K562 (cell line): ENCODE data around the gene DCLK1. TPM values are rescaled to one million over a fixed set of nuclear protein-coding genes. Genes with fewer than 3 reads are reported as not detected.

Experiments used
- ATAC-seq: fragments of 200-7000 bp; cut with Tn5 transposase; 3 replicates; pipeline ENCODE4 v1.9.1; 2020; ENCODE audit warnings: moderate library complexity
- BruUV-seq: library from RNA; stranded (reverse); fragments of 400-500 nt; replicated peaks from 2 replicates; lab custom pipeline; 2021; lab: Mats Ljungman, UMichigan
- CTCF ChIA-PET: fragments of 300-600 bp; formaldehyde crosslinking; extraction: SDS; loops from one replicate; lab custom pipeline; 2021; ENCODE audit warnings: low intra/inter-chr PET ratio; lab: Yijun Ruan, JAX
- POLR2A ChIA-PET: fragments of 300-600, 350-650 bp; sonication (Branson Sonifier 250); formaldehyde crosslinking; extraction: SDS; loops from one replicate; lab custom pipeline; 2021; ENCODE audit warnings: antibody characterized with exemption, inconsistent platforms; lab: Yijun Ruan, JAX
- DNase-seq, 4 experiments: peaks; one replicate each; pipeline versions ENCODE4 v3.0.0 to v3.0.0-alpha.2; 2011 to 2018; ENCODE audit warnings: low spot score in 3 of 4, mixed read lengths in 3 of 4; ENCODE audit errors: extremely low read depth in 1 of 4
- FAIRE-seq: peaks from 2 replicates; lab custom pipeline; 2011; peaks lifted over from hg19 to GRCh38; lab: Jason Lieb, UNC
- H2AFZ ChIP-seq: 2 replicates; pipeline ENCODE4 v1.6.0; 2011; ENCODE audit warnings: low read depth, low read length, control low read depth, inconsistent platforms
- H3K27ac ChIP-seq: fragments of 200-600 bp; 3 replicates; pipeline ENCODE4 v1.8.0; 2011; ENCODE audit warnings: low read depth, mild to moderate bottlenecking, control low read depth, inconsistent platforms, low read length, moderate library complexity, mixed read lengths; ENCODE audit errors: extremely low read depth
- H3K27me3 ChIP-seq, 2 experiments: fragments of 300-600 bp in 1 of 2; 2 replicates in 1 of 2; 3 replicates in 1 of 2; pipeline versions ENCODE4 v1.6.0 to v1.8.0; 2011; ENCODE audit warnings: inconsistent platforms in 2 of 2, low read length in 2 of 2, mild to moderate bottlenecking in 1 of 2, mixed read lengths in 1 of 2, moderate library complexity in 1 of 2; ENCODE audit not compliant: control insufficient read depth in 2 of 2, insufficient read depth in 2 of 2
- H3K36me3 ChIP-seq: fragments of 300-600 bp; 3 replicates; pipeline ENCODE4 v1.8.0; 2011; ENCODE audit warnings: mild to moderate bottlenecking, low read length, inconsistent platforms; ENCODE audit not compliant: control insufficient read depth, insufficient read depth
- H3K4me1 ChIP-seq, 2 experiments: fragments of 200-600 bp in 1 of 2; replicated peaks in 1 of 2; 2 replicates in 1 of 2; 3 replicates in 1 of 2; pipeline versions ENCODE4 v1.5.1 to v1.8.0; 2011; ENCODE audit warnings: inconsistent platforms in 2 of 2, low read length in 2 of 2, mild to moderate bottlenecking in 1 of 2, mixed read lengths in 1 of 2, moderate library complexity in 1 of 2; ENCODE audit not compliant: control insufficient read depth in 2 of 2, insufficient read depth in 2 of 2
- H3K4me2 ChIP-seq: 2 replicates; pipeline ENCODE4 v1.6.1; 2011; ENCODE audit warnings: low read length, control low read depth, inconsistent platforms, mixed read lengths; ENCODE audit not compliant: insufficient read depth
- H3K4me3 ChIP-seq: fragments of 200-600 bp; sonication (generic), shearing (Covaris generic); 2 replicates; pipeline ENCODE4 v1.5.1; 2016; ENCODE audit warnings: control low read depth, inconsistent platforms
- H3K79me2 ChIP-seq: fragments of 200-600 bp; 3 replicates; pipeline ENCODE4 v1.8.0; 2011; ENCODE audit warnings: low read length, inconsistent platforms; ENCODE audit not compliant: control insufficient read depth, insufficient read depth
- H3K9ac ChIP-seq, 2 experiments: 2 replicates each; pipeline versions ENCODE4 v1.6.0 to v1.6.1; 2011; ENCODE audit warnings: low read depth in 2 of 2, low read length in 2 of 2, control low read depth in 1 of 2, inconsistent platforms in 1 of 2, mild to moderate bottlenecking in 1 of 2, mixed read lengths in 1 of 2; ENCODE audit not compliant: insufficient read depth in 1 of 2
- H3K9me1 ChIP-seq: one replicate; pipeline ENCODE4 v1.6.0; 2011; ENCODE audit warnings: inconsistent platforms, mild to moderate bottlenecking, low read length, moderate library complexity; ENCODE audit not compliant: control insufficient read depth, insufficient read depth
- H3K9me3 ChIP-seq: replicated peaks from 2 replicates; pipeline ENCODE4 v1.5.1; 2011; ENCODE audit warnings: low read depth, low read length, inconsistent platforms; ENCODE audit not compliant: control insufficient read depth, insufficient read depth
- H4K20me1 ChIP-seq: replicated peaks from 2 replicates; pipeline ENCODE4 v1.6.1; 2011; ENCODE audit warnings: low read length, inconsistent platforms, mixed read lengths; ENCODE audit not compliant: control insufficient read depth, insufficient read depth
- HMG20B ChIP-seq: fragments of 250-450 bp; sonication (Bioruptor Pico); IDR thresholded peaks from 2 replicates; pipeline ENCODE4 v1.5.0; 2021; ENCODE audit warnings: mild to moderate bottlenecking
- RFX5 ChIP-seq: IDR thresholded peaks from 2 replicates; pipeline ENCODE4 v1.6.1; 2011; ENCODE audit warnings: low read depth, mild to moderate bottlenecking, improper control_type of control experiment, low read length
- WGBS: fragments of 100-300 bp; shearing (Covaris generic); methylation state at CpG from one replicate; pipeline ENCODE4 v1.1.6; 2016; ENCODE audit warnings: low coverage, mixed read lengths; ENCODE audit not compliant: insufficient coverage; ENCODE audit errors: missing lambda C conversion rate; 5-methylcytosine and 5-hydroxymethylcytosine counted together
- in situ Hi-C: fragments of 300-500 bp; cut with MboI; formaldehyde crosslinking; loops from 4 replicates; pipeline ENCODE4 v1.15.0; 2018; ENCODE audit warnings: inconsistent platforms, mixed read lengths
- intact Hi-C: fragments of 100-400 bp; cut with micrococcal nuclease; formaldehyde crosslinking; loops from 2 replicates; pipeline ENCODE4 v1.14.2; 2022
- polyA plus RNA-seq, 8 experiments: library from polyadenylated mRNA; depleted of rRNA in 4 of 8; stranded (reverse) in 5 of 8; unstranded in 3 of 8; fragments of >200 nt; fragmentation: Nextera tagmentation in 2 of 8; fragmentation: Illumina TruSeq in 1 of 8; extraction: Ambion mirVana in 2 of 8; extraction: Trizol in 1 of 8; gene quantifications; 2 replicates each; pipeline versions ENCODE4 v1.2.1 to v1.2.3, GENCODE V29; 2011 to 2014; ENCODE audit warnings: inconsistent platforms in 1 of 8, missing spikeins in 1 of 8
- total RNA-seq, 7 experiments: library from RNA; depleted of rRNA in 6 of 7; stranded (reverse); fragments of >200 nt in 6 of 7; fragmentation: Illumina TruSeq in 2 of 7; extraction: Trizol in 2 of 7; gene quantifications; 2 replicates each; pipeline versions ENCODE4 v1.2.1 to v1.2.3, GENCODE V29; 2011 to 2021; ENCODE audit warnings: low replicate concordance in 1 of 7
- TF ChIP-seq, protein P1 (sequence below): fragments of 450-650 bp; formaldehyde crosslinking; IDR thresholded peaks from 2 replicates; pipeline ENCODE4 v1.4.0; 2022; ENCODE audit warnings: missing genetic modification characterization
- TF ChIP-seq, protein P2 (sequence below): sonication (generic); formaldehyde crosslinking; IDR thresholded peaks from 2 replicates; pipeline ENCODE4 v1.8.1; 2023; ENCODE audit warnings: mild to moderate bottlenecking, missing genetic modification reagents

Gene DCLK1
- total and polyA plus RNA-seq, 9 of the 15 experiments (the other 6 are each of a cell fraction or from before 2014, with no cell fraction given): 0.07 TPM; not detected in 8

DNA sequence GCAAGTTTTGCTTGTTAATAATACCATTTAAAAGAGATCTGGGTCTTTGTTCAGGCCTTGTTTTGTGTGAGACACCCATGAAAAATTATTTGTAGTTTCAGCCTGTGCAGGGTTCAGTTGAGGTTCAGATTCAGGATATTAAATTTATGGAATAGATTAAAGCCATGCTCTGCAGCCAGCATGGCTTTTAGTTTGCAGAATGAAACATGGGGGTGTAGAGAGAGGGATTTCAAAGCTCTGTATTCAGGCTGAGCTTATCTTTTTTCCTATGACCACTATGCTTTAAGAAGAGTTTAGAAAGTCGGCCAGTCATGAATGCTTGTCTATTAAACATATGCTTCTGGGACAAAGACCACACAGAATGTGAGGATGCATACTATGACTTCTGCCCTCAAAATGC lies 73.6 kb downstream of the DCLK1 start:
- BruUV-seq: no TSS peak
- no peaks in the 10 kb centered on the region for H4K20me1 ChIP-seq
- in situ Hi-C loops (no loop called here), intact Hi-C loops (no loop called here)
- ChIA-PET CTCF (no interaction called here), POLR2A (no interaction called here)
- FAIRE-seq (no peak), ATAC-seq (no peak), DNase-seq (no peak)
- no peak overlapping the region for H3K4me2 ChIP-seq
- no peaks in the 10 kb centered on the region for H3K9me3 ChIP-seq
- H3K27ac ChIP-seq: no peak overlapping the region
- H3K9me1 ChIP-seq: no peaks in the 10 kb centered on the region
- no peaks in the 10 kb centered on the region for H3K36me3 ChIP-seq
- H3K9ac ChIP-seq: no peak overlapping the region
- H3K4me3 ChIP-seq: no peak overlapping the region
- TF ChIP-seq RFX5: no peak
- TF ChIP-seq, protein P1, sequence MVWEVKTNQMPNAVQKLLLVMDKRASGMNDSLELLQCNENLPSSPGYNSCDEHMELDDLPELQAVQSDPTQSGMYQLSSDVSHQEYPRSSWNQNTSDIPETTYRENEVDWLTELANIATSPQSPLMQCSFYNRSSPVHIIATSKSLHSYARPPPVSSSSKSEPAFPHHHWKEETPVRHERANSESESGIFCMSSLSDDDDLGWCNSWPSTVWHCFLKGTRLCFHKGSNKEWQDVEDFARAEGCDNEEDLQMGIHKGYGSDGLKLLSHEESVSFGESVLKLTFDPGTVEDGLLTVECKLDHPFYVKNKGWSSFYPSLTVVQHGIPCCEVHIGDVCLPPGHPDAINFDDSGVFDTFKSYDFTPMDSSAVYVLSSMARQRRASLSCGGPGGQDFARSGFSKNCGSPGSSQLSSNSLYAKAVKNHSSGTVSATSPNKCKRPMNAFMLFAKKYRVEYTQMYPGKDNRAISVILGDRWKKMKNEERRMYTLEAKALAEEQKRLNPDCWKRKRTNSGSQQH (CRISPR knock-in tag): no peak
- no peak for TF ChIP-seq HMG20B (CRISPR knock-in tag)
- TF ChIP-seq, protein P2, sequence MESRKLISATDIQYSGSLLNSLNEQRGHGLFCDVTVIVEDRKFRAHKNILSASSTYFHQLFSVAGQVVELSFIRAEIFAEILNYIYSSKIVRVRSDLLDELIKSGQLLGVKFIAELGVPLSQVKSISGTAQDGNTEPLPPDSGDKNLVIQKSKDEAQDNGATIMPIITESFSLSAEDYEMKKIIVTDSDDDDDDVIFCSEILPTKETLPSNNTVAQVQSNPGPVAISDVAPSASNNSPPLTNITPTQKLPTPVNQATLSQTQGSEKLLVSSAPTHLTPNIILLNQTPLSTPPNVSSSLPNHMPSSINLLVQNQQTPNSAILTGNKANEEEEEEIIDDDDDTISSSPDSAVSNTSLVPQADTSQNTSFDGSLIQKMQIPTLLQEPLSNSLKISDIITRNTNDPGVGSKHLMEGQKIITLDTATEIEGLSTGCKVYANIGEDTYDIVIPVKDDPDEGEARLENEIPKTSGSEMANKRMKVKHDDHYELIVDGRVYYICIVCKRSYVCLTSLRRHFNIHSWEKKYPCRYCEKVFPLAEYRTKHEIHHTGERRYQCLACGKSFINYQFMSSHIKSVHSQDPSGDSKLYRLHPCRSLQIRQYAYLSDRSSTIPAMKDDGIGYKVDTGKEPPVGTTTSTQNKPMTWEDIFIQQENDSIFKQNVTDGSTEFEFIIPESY: no peak
- no peaks in the 10 kb centered on the region for H3K4me1 ChIP-seq
- no peaks in the 10 kb centered on the region for H3K79me2 ChIP-seq
- H3K27me3 ChIP-seq: no peaks in the 10 kb centered on the region
- no peak overlapping the region for H2AFZ ChIP-seq
- WGBS: 0% methylated on average over 1 of the region's 1 CpG
